Endothelial cell of umbilical vein (primary cell): Measurements from ENCODE around the gene ZFP62. TPM values are rescaled to one million over a fixed set of nuclear protein-coding genes. Genes with fewer than 3 reads are reported as not detected.

ENCODE experiments used
- BruUV-seq: library from RNA; stranded (reverse); fragments of 400-500 nt; replicated peaks from 2 replicates; lab custom pipeline; 2021; lab: Mats Ljungman, UMichigan
- CTCF ChIA-PET: fragments of 300-600, 350-600 bp; sonication (Branson Sonifier 250); formaldehyde crosslinking; loops from one replicate; lab custom pipeline; 2021; ENCODE audit warnings: antibody characterized with exemption, inconsistent platforms; lab: Charles Lee
- POLR2A ChIA-PET: fragments of 300-600, 350-600 bp; sonication (Branson Sonifier 250); formaldehyde crosslinking; loops from one replicate; lab custom pipeline; 2021; ENCODE audit warnings: antibody characterized with exemption, inconsistent platforms; lab: Charles Lee
- DNase-seq: peaks from one replicate; pipeline ENCODE4 v3.0.0-alpha.2; 2011; ENCODE audit warnings: low read depth, low spot score
- FAIRE-seq: peaks from 2 replicates; lab custom pipeline; 2011; peaks lifted over from hg19 to GRCh38; lab: Jason Lieb, UNC
- H2AFZ ChIP-seq: 2 replicates; pipeline ENCODE4 v1.6.0; 2012; ENCODE audit warnings: low read depth, low read length, control low read depth, inconsistent platforms
- H3K27ac ChIP-seq: 2 replicates; pipeline ENCODE4 v1.5.1; 2011; ENCODE audit warnings: low read depth, mild to moderate bottlenecking, control low read depth, low read length, moderate library complexity; ENCODE audit not compliant: insufficient read depth
- H3K27me3 ChIP-seq, 2 experiments: 2 replicates each; pipeline versions ENCODE4 v1.6.0 to v1.6.1; 2011; ENCODE audit warnings: low read length in 2 of 2, mixed read lengths in 1 of 2; ENCODE audit not compliant: control insufficient read depth in 2 of 2, insufficient read depth in 2 of 2
- H3K36me3 ChIP-seq, 2 experiments: 2 replicates in 1 of 2; 3 replicates in 1 of 2; pipeline ENCODE4 v1.5.1; 2011; ENCODE audit warnings: low read length in 2 of 2, mild to moderate bottlenecking in 1 of 2, moderate library complexity in 1 of 2; ENCODE audit not compliant: control insufficient read depth in 2 of 2, insufficient read depth in 2 of 2; ENCODE audit errors: extremely low read depth in 1 of 2
- H3K4me1 ChIP-seq: 3 replicates; pipeline ENCODE4 v1.5.1; 2011; ENCODE audit warnings: mild to moderate bottlenecking, low read length; ENCODE audit not compliant: control insufficient read depth, insufficient read depth; ENCODE audit errors: extremely low read depth
- H3K4me2 ChIP-seq: 2 replicates; pipeline ENCODE4 v1.6.1; 2011; ENCODE audit warnings: low read length, control low read depth, mixed read lengths; ENCODE audit not compliant: insufficient read depth
- H3K4me3 ChIP-seq, 3 experiments: fragments of 200-600 bp in 1 of 3; sonication (generic), shearing (Covaris generic) in 1 of 3; replicated peaks in 1 of 3; 2 replicates each; pipeline ENCODE4 v1.5.1; 2011 to 2016; ENCODE audit warnings: control low read depth in 3 of 3, low read length in 3 of 3, mild to moderate bottlenecking in 2 of 3, inconsistent platforms in 1 of 3, low read depth in 1 of 3, moderate library complexity in 1 of 3; ENCODE audit not compliant: insufficient read depth in 1 of 3
- H3K79me2 ChIP-seq: 2 replicates; pipeline ENCODE4 v1.6.0; 2012; ENCODE audit warnings: low read length, inconsistent platforms; ENCODE audit not compliant: control insufficient read depth, insufficient read depth
- H3K9ac ChIP-seq: replicated peaks from 2 replicates; pipeline ENCODE3; 2011; ENCODE audit warnings: low read length, control low read depth; ENCODE audit not compliant: insufficient read depth; ENCODE audit errors: extremely low read depth
- H3K9me1 ChIP-seq: replicated peaks from 3 replicates; pipeline ENCODE4 v1.6.0; 2011; ENCODE audit warnings: mild to moderate bottlenecking, low read length; ENCODE audit not compliant: control insufficient read depth, insufficient read depth; ENCODE audit errors: extremely low read depth
- H3K9me3 ChIP-seq: replicated peaks from 2 replicates; pipeline ENCODE4 v1.5.1; 2012; ENCODE audit warnings: low read length, inconsistent platforms; ENCODE audit not compliant: control insufficient read depth, insufficient read depth
- H4K20me1 ChIP-seq: replicated peaks from 2 replicates; pipeline ENCODE3; 2011; ENCODE audit warnings: mild to moderate bottlenecking, low read length; ENCODE audit not compliant: control insufficient read depth, insufficient read depth; ENCODE audit errors: extremely low read depth
- EZH2 ChIP-seq: IDR thresholded peaks from 2 replicates; pipeline ENCODE4 v1.6.1; 2012; ENCODE audit warnings: borderline replicate concordance, low read depth, mild to moderate bottlenecking, moderate library complexity, low read length, inconsistent platforms; ENCODE audit not compliant: severe bottlenecking
- FOS ChIP-seq: IDR thresholded peaks from 2 replicates; pipeline ENCODE4 v1.6.1; 2011; ENCODE audit warnings: mild to moderate bottlenecking, low read length, moderate library complexity, borderline replicate concordance; ENCODE audit not compliant: insufficient read depth
- GATA2 ChIP-seq: IDR thresholded peaks from 2 replicates; pipeline ENCODE4 v1.7.0; 2011; ENCODE audit warnings: low read depth, mild to moderate bottlenecking, moderate library complexity, mixed read lengths, low read length; ENCODE audit not compliant: insufficient read length, insufficient read depth
- JUN ChIP-seq: IDR thresholded peaks from 2 replicates; pipeline ENCODE4 v1.6.1; 2011; ENCODE audit warnings: borderline replicate concordance, low read depth; ENCODE audit not compliant: insufficient read length, insufficient read depth
- MYC ChIP-seq: IDR thresholded peaks from one replicate; pipeline ENCODE4 v1.6.1; 2011; ENCODE audit warnings: mild to moderate bottlenecking, low read depth, low read length
- POLR2A ChIP-seq: IDR thresholded peaks from 2 replicates; pipeline ENCODE4 v1.6.1; 2012; ENCODE audit warnings: low read depth, mild to moderate bottlenecking, control low read depth, low read length
- POLR2AphosphoS5 ChIP-seq: IDR thresholded peaks from 2 replicates; pipeline ENCODE4 v1.6.1; 2012; ENCODE audit warnings: low read depth, mild to moderate bottlenecking, control low read depth, low read length, moderate library complexity; ENCODE audit not compliant: insufficient read depth
- dilution Hi-C: fragments of 300-500 bp; cut with MboI; formaldehyde crosslinking; loops from one replicate; pipeline ENCODE4 v1.15.0; 2019; ENCODE audit warnings: low sequenced_read_pairs; ENCODE audit not compliant: extremely low pct_ligation_motif_present
- intact Hi-C: fragments of 100-400 bp; cut with micrococcal nuclease; formaldehyde crosslinking; loops from one replicate; pipeline ENCODE4 v1.10.0; 2022
- polyA plus RNA-seq, 4 experiments: library from polyadenylated mRNA; depleted of rRNA in 3 of 4; stranded (reverse) in 3 of 4; unstranded in 1 of 4; fragments of >200 nt; gene quantifications; 2 replicates each; pipeline versions ENCODE4 v1.2.1 to v1.2.3, GENCODE V29; 2011 to 2012; ENCODE audit warnings: missing spikeins in 1 of 4
- total RNA-seq: library from RNA; stranded (reverse); gene quantifications from 2 replicates; pipeline ENCODE4 v1.2.3, GENCODE V29; 2021
- TF ChIP-seq, protein P1 (sequence below), 2 donors: IDR thresholded peaks; 1 replicate in 1 of 2; 2 replicates in 1 of 2; pipeline ENCODE4 v1.5.1; 2011; ENCODE audit warnings: low read length in 2 of 2, mild to moderate bottlenecking in 2 of 2, moderate library complexity in 2 of 2, control low read depth in 1 of 2, inconsistent platforms in 1 of 2, low read depth in 1 of 2; ENCODE audit not compliant: insufficient read depth in 1 of 2; ENCODE audit errors: extremely low read depth in 1 of 2
- TF ChIP-seq, protein P2 (sequence below): IDR thresholded peaks from 2 replicates; pipeline ENCODE4 v1.6.1; 2011; ENCODE audit not compliant: insufficient read depth, insufficient read length

ZFP62 gene
- total and polyA plus RNA-seq, 2 donors (not counting 3 experiments of a cell fraction or from before 2014, with no cell fraction given), result 3.7 to 19.7 TPM

DNA sequence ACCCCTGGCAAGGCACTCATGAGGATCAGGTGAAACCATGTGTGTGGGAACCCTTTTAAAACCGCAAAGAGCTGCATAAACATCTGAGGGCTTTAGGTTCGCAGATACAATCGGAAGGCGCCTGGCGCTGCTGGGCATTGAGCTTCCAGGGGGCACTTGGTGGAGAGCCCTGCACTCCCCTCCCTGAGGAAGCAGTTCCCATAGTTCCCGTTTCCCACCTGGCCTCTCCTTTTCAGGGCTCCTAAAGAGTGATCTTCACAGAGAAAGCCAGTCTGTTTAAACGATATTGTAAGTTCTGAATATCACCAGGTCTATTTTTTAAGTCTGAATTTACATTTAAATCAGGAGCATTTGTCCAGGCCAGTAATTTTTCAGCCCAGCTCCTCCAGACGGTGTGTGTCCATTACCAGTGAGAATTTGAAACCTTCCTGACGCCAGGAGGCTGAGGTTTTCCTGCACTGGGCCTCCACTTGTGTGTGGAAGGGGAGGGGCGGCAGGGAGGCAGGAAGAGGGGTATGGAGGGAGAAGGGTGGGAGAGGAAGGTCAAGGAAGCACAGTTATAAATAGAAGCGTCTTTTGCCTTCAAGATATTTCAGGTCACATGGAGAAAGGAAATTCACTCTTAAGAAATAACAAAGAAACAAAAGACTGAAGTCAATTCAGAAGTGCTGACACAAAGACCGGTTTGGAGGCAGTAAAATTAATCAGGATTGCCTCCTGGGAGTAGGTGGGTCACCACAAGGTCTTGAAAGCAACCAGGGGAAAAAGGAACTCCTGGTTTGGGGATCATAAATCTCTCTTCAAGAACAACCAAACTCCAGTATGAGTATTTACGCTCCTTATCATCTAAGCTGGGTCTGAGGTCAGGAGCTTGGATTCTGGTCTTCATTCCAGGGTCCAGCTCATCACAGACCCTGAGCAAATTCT is 44.2 kb downstream of the ZFP62 start:
- Histone ChIP-seq H3K9me3 (no peaks in the 10 kb centered on the region), H3K4me2 (peak overlapping the region; percentile 42), H3K79me2 (no peaks in the 10 kb centered on the region), H3K4me1 (peaks cover 24% of the 10 kb centered on the region), H3K9me1 (no peaks in the 10 kb centered on the region), H3K27me3 (no peaks in the 10 kb centered on the region), H3K36me3 (no peaks in the 10 kb centered on the region), H3K4me3 (no peak overlapping the region), H3K27ac (peak overlapping the region; percentile 39), H4K20me1 (no peaks in the 10 kb centered on the region), H2AFZ (peak overlapping the region; percentile 67), H3K9ac (no peak overlapping the region)
- dilution Hi-C loops, result no loop called here
- BruUV-seq, result no TSS peak
- FAIRE-seq (peak; percentile 59), DNase-seq (peak; percentile 83)
- TF ChIP-seq, protein P1, sequence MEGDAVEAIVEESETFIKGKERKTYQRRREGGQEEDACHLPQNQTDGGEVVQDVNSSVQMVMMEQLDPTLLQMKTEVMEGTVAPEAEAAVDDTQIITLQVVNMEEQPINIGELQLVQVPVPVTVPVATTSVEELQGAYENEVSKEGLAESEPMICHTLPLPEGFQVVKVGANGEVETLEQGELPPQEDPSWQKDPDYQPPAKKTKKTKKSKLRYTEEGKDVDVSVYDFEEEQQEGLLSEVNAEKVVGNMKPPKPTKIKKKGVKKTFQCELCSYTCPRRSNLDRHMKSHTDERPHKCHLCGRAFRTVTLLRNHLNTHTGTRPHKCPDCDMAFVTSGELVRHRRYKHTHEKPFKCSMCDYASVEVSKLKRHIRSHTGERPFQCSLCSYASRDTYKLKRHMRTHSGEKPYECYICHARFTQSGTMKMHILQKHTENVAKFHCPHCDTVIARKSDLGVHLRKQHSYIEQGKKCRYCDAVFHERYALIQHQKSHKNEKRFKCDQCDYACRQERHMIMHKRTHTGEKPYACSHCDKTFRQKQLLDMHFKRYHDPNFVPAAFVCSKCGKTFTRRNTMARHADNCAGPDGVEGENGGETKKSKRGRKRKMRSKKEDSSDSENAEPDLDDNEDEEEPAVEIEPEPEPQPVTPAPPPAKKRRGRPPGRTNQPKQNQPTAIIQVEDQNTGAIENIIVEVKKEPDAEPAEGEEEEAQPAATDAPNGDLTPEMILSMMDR (IDR thresholded peaks at IDR 0.05; ENCODE audit: extremely low read depth in 1 of 2, insufficient read depth in 1 of 2, low read depth in 1 of 2, low read length in 2 of 2), result no peak
- TF ChIP-seq GATA2 (no peak), EZH2 (no peak), JUN (no peak), POLR2AphosphoS5 (no peak), FOS (no peak), POLR2A (no peak), MYC (no peak)
- TF ChIP-seq, protein P2, sequence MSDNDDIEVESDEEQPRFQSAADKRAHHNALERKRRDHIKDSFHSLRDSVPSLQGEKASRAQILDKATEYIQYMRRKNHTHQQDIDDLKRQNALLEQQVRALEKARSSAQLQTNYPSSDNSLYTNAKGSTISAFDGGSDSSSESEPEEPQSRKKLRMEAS, result no peak
- intact Hi-C loops, result loop anchor here (1.0 kb wide), 1 partner anchor 44 kb away; the partner anchor contains the start of gene ZFP62
- POLR2A ChIA-PET, result interaction anchor here (0.8 kb wide), 2 partner anchors 15 to 1015 kb away, joined by 3 read pairs; partner anchors contain the start of gene MGAT1
- CTCF ChIA-PET, result interaction anchor here (1.4 to 2.1 kb wide), 3 partner anchors 8 to 52 kb away, joined by 5 to 8 read pairs (median 7); no protein-coding TSS in a partner anchor
